Mesenchymal stem cell (in vitro differentiated cells and primary cell): ENCODE measurements around the gene DENND4B.

ENCODE experiments used
- DNase-seq: peaks from one replicate; pipeline ENCODE4 v3.0.0-alpha.2; 2013
- H2AFZ ChIP-seq: one replicate; pipeline ENCODE4 v1.6.1; 2013; ENCODE audit warnings: low read depth, mild to moderate bottlenecking, control low read depth, inconsistent platforms, low read length, moderate library complexity
- H2AK5ac ChIP-seq: 2 replicates; pipeline ENCODE4 v1.6.1; 2013; ENCODE audit warnings: low read length, moderate library complexity, mild to moderate bottlenecking, inconsistent platforms; ENCODE audit not compliant: severe bottlenecking
- H2BK120ac ChIP-seq: one replicate; pipeline ENCODE4 v1.6.1; 2013; ENCODE audit warnings: low read depth, mild to moderate bottlenecking, inconsistent platforms, low read length, moderate library complexity
- H2BK12ac ChIP-seq, 2 experiments: one replicate each; pipeline ENCODE4 v1.6.1; 2013; ENCODE audit warnings: inconsistent platforms in 2 of 2, low read length in 2 of 2, mild to moderate bottlenecking in 2 of 2, moderate library complexity in 2 of 2, control low read depth in 1 of 2
- H2BK15ac ChIP-seq: one replicate; pipeline ENCODE4 v1.6.1; 2013; ENCODE audit warnings: mild to moderate bottlenecking, low read depth, inconsistent platforms; ENCODE audit not compliant: poor library complexity, severe bottlenecking
- H2BK5ac ChIP-seq: 2 replicates; pipeline ENCODE4 v1.6.1; 2013; ENCODE audit warnings: low read depth, mild to moderate bottlenecking, low read length, control low read depth, inconsistent platforms; ENCODE audit not compliant: poor library complexity, severe bottlenecking
- H3K14ac ChIP-seq, 2 experiments: one replicate each; pipeline ENCODE4 v1.6.1; 2013; ENCODE audit warnings: inconsistent platforms in 2 of 2, low read length in 2 of 2, control low read depth in 1 of 2, mild to moderate bottlenecking in 1 of 2, moderate library complexity in 1 of 2
- H3K18ac ChIP-seq, 2 experiments: one replicate each; pipeline ENCODE4 v1.6.1; 2013; ENCODE audit warnings: inconsistent platforms in 2 of 2, low read length in 2 of 2, control low read depth in 1 of 2, low read depth in 1 of 2, mild to moderate bottlenecking in 1 of 2
- H3K23ac ChIP-seq, 2 experiments: one replicate each; pipeline ENCODE4 v1.6.1; 2013; ENCODE audit warnings: inconsistent platforms in 2 of 2, low read length in 2 of 2, mild to moderate bottlenecking in 2 of 2, moderate library complexity in 2 of 2, control low read depth in 1 of 2
- H3K27ac ChIP-seq: 2 replicates; pipeline ENCODE4 v1.5.1; 2013; ENCODE audit warnings: mild to moderate bottlenecking, moderate library complexity, low read length, control low read depth, inconsistent platforms; ENCODE audit not compliant: poor library complexity, severe bottlenecking
- H3K27me3 ChIP-seq, 2 experiments: 2 replicates each; pipeline versions ENCODE4 v1.6.1 to v1.7.0; 2013; ENCODE audit warnings: low read length in 2 of 2, mild to moderate bottlenecking in 2 of 2, moderate library complexity in 2 of 2, control low read depth in 1 of 2, inconsistent platforms in 1 of 2; ENCODE audit not compliant: control insufficient read depth in 1 of 2, insufficient read depth in 1 of 2
- H3K36me3 ChIP-seq, 2 experiments: 2 replicates each; pipeline versions ENCODE4 v1.6.1 to v1.7.0; 2013; ENCODE audit warnings: low read length in 2 of 2, control low read depth in 1 of 2, inconsistent platforms in 1 of 2, low read depth in 1 of 2, mild to moderate bottlenecking in 1 of 2; ENCODE audit not compliant: insufficient read depth in 2 of 2, control insufficient read depth in 1 of 2
- H3K4ac ChIP-seq, 2 experiments: one replicate each; pipeline ENCODE4 v1.6.1; 2013; ENCODE audit warnings: inconsistent platforms in 2 of 2, low read length in 2 of 2, mild to moderate bottlenecking in 2 of 2, moderate library complexity in 2 of 2, control low read depth in 1 of 2, low read depth in 1 of 2
- H3K4me1 ChIP-seq: 2 replicates; pipeline ENCODE4 v1.6.1; 2013; ENCODE audit warnings: low read depth, low read length, control low read depth; ENCODE audit not compliant: control insufficient read depth, insufficient read depth
- H3K4me2 ChIP-seq: 2 replicates; pipeline ENCODE4 v1.6.1; 2013; ENCODE audit warnings: low read length, mild to moderate bottlenecking, inconsistent platforms; ENCODE audit not compliant: poor library complexity, severe bottlenecking
- H3K4me3 ChIP-seq, 2 experiments: 2 replicates each; pipeline versions ENCODE4 v1.5.1 to v1.7.0; 2013; ENCODE audit warnings: low read length in 2 of 2, mild to moderate bottlenecking in 2 of 2, control low read depth in 1 of 2, low read depth in 1 of 2; ENCODE audit not compliant: insufficient read depth in 1 of 2
- H3K79me1 ChIP-seq: replicated peaks from 2 replicates; pipeline ENCODE4 v1.6.1; 2013; ENCODE audit warnings: mild to moderate bottlenecking, control low read depth, low read length, inconsistent platforms; ENCODE audit not compliant: poor library complexity, severe bottlenecking
- H3K9ac ChIP-seq: 2 replicates; pipeline ENCODE4 v1.7.0; 2013; ENCODE audit warnings: mild to moderate bottlenecking, low read length, moderate library complexity
- H3K9me3 ChIP-seq: 2 replicates; pipeline ENCODE4 v1.7.0; 2013; ENCODE audit warnings: mild to moderate bottlenecking, low read length; ENCODE audit not compliant: control insufficient read depth
- H4K8ac ChIP-seq: one replicate; pipeline ENCODE4 v1.6.1; 2013; ENCODE audit warnings: inconsistent platforms, mild to moderate bottlenecking, low read length, moderate library complexity
- H4K91ac ChIP-seq: one replicate; pipeline ENCODE4 v1.6.1; 2013; ENCODE audit warnings: mild to moderate bottlenecking, low read length, inconsistent platforms
- WGBS: methylation state at CpG from one replicate; pipeline ENCODE4 v1.1.7; 2013; ENCODE audit warnings: mixed read lengths; 5-methylcytosine and 5-hydroxymethylcytosine counted together

The DENND4B gene

DNA sequence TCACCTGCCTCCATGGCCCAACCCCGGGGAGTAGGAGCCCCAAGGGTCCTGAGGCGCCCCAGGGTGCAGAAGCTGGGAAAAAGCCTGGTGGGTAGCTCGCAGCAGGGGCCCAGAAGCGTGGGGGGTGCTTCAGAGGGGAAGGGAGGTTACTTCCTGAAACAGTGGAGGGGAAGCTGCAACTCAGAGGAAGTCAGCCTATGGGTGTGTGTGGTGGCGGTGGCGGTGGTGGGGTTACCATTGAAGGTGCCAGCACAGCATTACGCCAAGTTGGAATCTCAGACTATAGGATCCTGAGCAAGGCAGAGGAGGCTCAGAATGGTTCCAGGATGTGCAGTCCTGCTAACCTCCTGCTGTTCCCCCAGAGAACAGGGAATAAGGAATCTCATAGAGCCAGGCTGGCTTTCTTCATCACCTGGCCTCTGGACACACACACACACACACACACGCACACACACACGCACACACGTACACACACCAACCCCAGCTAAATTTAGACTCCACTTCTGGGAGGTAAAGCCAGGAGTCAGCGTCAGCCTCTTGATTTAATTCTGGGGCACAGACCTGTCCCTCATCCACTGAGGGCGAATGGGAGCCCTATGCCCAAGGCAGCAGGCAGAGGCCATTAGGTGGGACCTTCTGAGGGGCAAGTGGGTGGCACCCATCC is 1.3 kb downstream of the DENND4B start:
- Histone ChIP-seq H3K4me3 (peak overlapping the region; percentile 87 to 94), H2BK120ac (peak overlapping the region; percentile 12), H4K8ac (peak overlapping the region; percentile 83), H4K91ac (peak overlapping the region; percentile 84), H3K23ac (peak overlapping the region in 1 of 2 experiments; percentile 57), H2AK5ac (no peak overlapping the region), H2AFZ (no peak overlapping the region), H3K27ac (no peak overlapping the region), H3K4ac (peak overlapping the region; percentile 1 to 92), H3K4me1 (peaks cover 12% of the 10 kb centered on the region), H3K27me3 (no peaks in the 10 kb centered on the region), H2BK15ac (peak overlapping the region; percentile 30), H2BK12ac (peak overlapping the region in 1 of 2 experiments; percentile 59), H3K14ac (peak overlapping the region in 1 of 2 experiments; percentile 74), H3K79me1 (peaks cover 46% of the 10 kb centered on the region), H3K9ac (peak overlapping the region; percentile 96), H2BK5ac (no peak overlapping the region), H3K4me2 (peak overlapping the region; percentile 83), H3K18ac (peak overlapping the region; percentile 37 to 98), H3K9me3 (no peaks in the 10 kb centered on the region), H3K36me3 (peaks cover 61 to 63% of the 10 kb centered on the region in 2 experiments)
- 59% methylated on average over 12 of the region's 12 CpGs for WGBS
- DNase-seq: peak; percentile 73

DNA sequence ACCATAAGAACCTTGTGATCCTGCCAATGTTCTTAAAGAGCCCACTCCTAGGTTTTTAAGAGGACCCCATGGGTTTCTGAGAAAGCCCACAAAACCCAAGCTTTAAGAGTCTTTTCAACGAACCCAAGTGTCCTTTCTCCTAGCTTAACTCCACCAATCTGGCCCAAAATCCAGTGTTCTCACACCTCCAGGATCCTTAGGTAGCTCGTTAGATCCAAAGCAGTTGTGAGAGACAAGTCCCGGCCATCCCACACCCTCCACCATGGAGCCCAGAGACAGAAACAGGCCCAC is 1.7 kb downstream of the DENND4B start:
- Histone ChIP-seq H2BK120ac (no peak overlapping the region), H4K8ac (peak overlapping the region; percentile 1), H2BK12ac (peak overlapping the region in 1 of 2 experiments; percentile 59), H3K4me2 (peak overlapping the region; percentile 83), H3K27me3 (no peaks in the 10 kb centered on the region), H3K27ac (no peak overlapping the region), H2AFZ (no peak overlapping the region), H3K79me1 (peaks cover 47% of the 10 kb centered on the region), H4K91ac (no peak overlapping the region), H2BK15ac (no peak overlapping the region), H3K18ac (peak overlapping the region in 1 of 2 experiments; percentile 98), H3K36me3 (peaks cover 63 to 66% of the 10 kb centered on the region in 2 experiments), H2BK5ac (no peak overlapping the region), H2AK5ac (no peak overlapping the region), H3K4me3 (peak overlapping the region in 1 of 2 experiments; percentile 94), H3K4ac (peak overlapping the region in 1 of 2 experiments; percentile 1), H3K9me3 (no peaks in the 10 kb centered on the region), H3K14ac (no peak overlapping the region), H3K9ac (peak overlapping the region; percentile 96), H3K23ac (no peak overlapping the region), H3K4me1 (peaks cover 12% of the 10 kb centered on the region)
- DNase-seq: no peak
- 93% methylated on average over 3 of the region's 3 CpGs for WGBS

DNA sequence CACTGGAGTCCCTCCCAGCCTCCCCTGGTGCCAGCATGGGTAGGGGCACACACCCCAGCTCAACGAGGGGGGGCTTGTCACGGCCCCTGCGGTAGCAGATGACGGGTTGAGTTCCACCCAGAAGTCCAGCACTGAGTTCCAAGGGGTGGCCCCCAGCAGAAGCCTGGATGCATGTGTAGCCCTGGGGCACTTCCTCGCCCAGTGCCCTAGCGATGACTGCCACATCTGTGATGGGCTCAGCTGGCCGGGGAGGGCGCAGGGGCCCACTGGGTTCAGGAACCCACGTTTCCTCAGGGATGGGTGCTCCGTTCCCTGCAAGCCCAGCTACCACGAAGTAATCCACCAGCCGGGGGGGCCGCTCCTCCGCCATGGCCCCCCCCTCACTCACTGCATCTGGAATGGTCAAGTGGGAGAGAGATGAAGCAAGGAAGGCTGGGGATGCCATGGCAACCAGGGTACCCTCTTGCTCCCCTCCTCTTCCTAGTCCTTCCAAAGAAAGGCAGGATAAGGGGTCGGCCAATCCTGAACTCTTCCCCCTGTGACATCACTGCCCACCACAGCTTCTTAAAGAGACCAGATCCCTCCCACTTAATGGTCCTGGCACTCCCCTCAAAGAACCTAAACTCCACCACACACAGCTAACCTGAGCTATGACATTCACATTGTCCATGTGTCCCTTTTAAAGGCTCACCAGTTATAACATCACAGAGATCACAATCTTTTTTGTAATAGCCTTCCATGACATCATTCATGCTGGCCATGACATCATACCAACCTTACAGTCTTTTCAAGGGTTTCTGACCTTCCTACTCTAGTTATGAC is 2.3 kb downstream of the DENND4B start:
- peak overlapping the region; percentile 96 for H3K9ac ChIP-seq
- H3K79me1 ChIP-seq: peaks cover 47% of the 10 kb centered on the region
- WGBS: 95% methylated on average over 14 of the region's 15 CpGs
- no peak overlapping the region for H2BK120ac ChIP-seq
- no peaks in the 10 kb centered on the region for H3K27me3 ChIP-seq
- H3K23ac ChIP-seq: no peak overlapping the region
- H3K36me3 ChIP-seq: peaks cover 65 to 68% of the 10 kb centered on the region in 2 experiments
- H3K4me2 ChIP-seq: no peak overlapping the region
- H4K8ac ChIP-seq: no peak overlapping the region
- H2BK15ac ChIP-seq: peak overlapping the region; percentile 86
- H3K9me3 ChIP-seq: no peaks in the 10 kb centered on the region
- peaks cover 12% of the 10 kb centered on the region for H3K4me1 ChIP-seq
- no peak overlapping the region for H2AFZ ChIP-seq
- H3K4me3 ChIP-seq: peak overlapping the region in 1 of 2 experiments; percentile 9
- no peak overlapping the region for H3K18ac ChIP-seq
- H3K27ac ChIP-seq: no peak overlapping the region
- H4K91ac ChIP-seq: peak overlapping the region; percentile 20
- H3K14ac ChIP-seq: no peak overlapping the region
- H2BK12ac ChIP-seq: no peak overlapping the region
- H2AK5ac ChIP-seq: no peak overlapping the region
- peak; percentile 20 for DNase-seq
- no peak overlapping the region for H2BK5ac ChIP-seq
- no peak overlapping the region for H3K4ac ChIP-seq
